Measurements from ENCODE around the gene LRMDA. TPM values are rescaled to one million over a fixed set of nuclear protein-coding genes. Genes with fewer than 3 reads are reported as not detected.

LRMDA gene
- total and polyA plus RNA-seq, 2 donors (not counting 1 experiment from before 2014, with no cell fraction given) = 0.12 TPM; not detected in 1

GRCh38 chr10:75803816-75804552 lies 372.6 kb downstream of the LRMDA start:
- CTCF ChIA-PET = no interaction called here
- ATAC-seq (ENCODE audit: low read depth) = no peak

More at GRCh38 chr10:75803816-75804552, 372.6 kb downstream of the LRMDA start:
- no peak overlapping the region for H3K27ac Mint-ChIP-seq
- no peak overlapping the region for H3K4me3 Mint-ChIP-seq
- H2AFZ ChIP-seq (ENCODE audit: insufficient read depth, low read depth, low read length, poor library complexity, severe bottlenecking) = no peak overlapping the region
- H3K9me3 ChIP-seq (ENCODE audit: control extremely low read depth in 1 of 3, control insufficient read depth in 2 of 3, insufficient read depth in 1 of 3, low read length in 2 of 3) = no peaks in the 10 kb centered on the region
- peaks cover 0 to 2% (median 0%) of the 10 kb centered on the region in 4 experiments for H3K27me3 ChIP-seq (replicated peaks in 1 of 4; ENCODE audit: control extremely low read depth in 1 of 4, control insufficient read depth in 3 of 4, insufficient read depth in 4 of 4, low read length in 3 of 4)
- 97% methylated on average over 12 of the region's 14 CpGs for WGBS (ENCODE audit: insufficient coverage)
- H3K4me3 ChIP-seq (ENCODE audit: control extremely low read depth in 1 of 5, extremely low read depth in 1 of 5, insufficient read depth in 1 of 5, low read depth in 2 of 5, low read length in 4 of 5) = no peak overlapping the region
- no peak for TF ChIP-seq CTCF (IDR thresholded peaks at IDR 0.05)
- TF ChIP-seq EZH2 (IDR thresholded peaks at IDR 0.05; ENCODE audit: borderline replicate concordance, insufficient read depth, low read depth, low read length, poor library complexity, severe bottlenecking) = no peak
- no peak overlapping the region for H3K27ac ChIP-seq (ENCODE audit: low read length in 2 of 2)
- H3K4me2 ChIP-seq (replicated peaks; ENCODE audit: low read depth, low read length, poor library complexity, severe bottlenecking) = no peak overlapping the region
- intact Hi-C loops (cut with micrococcal nuclease) = no loop called here
- no peaks in the 10 kb centered on the region for H3K4me1 Mint-ChIP-seq
- no peaks in the 10 kb centered on the region for H3K9me3 Mint-ChIP-seq (ENCODE audit: insufficient read depth)
- H3K9ac ChIP-seq (ENCODE audit: low read length) = no peak overlapping the region
- H3K36me3 ChIP-seq (replicated peaks in 1 of 2; ENCODE audit: control extremely low read depth in 1 of 2, control insufficient read depth in 1 of 2, extremely low read depth in 1 of 2, insufficient read depth in 2 of 2, low read length in 1 of 2) = no peaks in the 10 kb centered on the region
- no peaks in the 10 kb centered on the region for H3K4me1 ChIP-seq (ENCODE audit: control insufficient read depth in 2 of 2, insufficient read depth in 2 of 2, low read length in 2 of 2)
- POLR2A ChIA-PET = no interaction called here
- no peak for DNase-seq
- no peaks in the 10 kb centered on the region for H3K79me2 ChIP-seq (ENCODE audit: control insufficient read depth, insufficient read depth, low read length)
- H4K20me1 ChIP-seq (ENCODE audit: control insufficient read depth, insufficient read depth, low read length, poor library complexity, severe bottlenecking) = no peaks in the 10 kb centered on the region
- peaks cover 3% of the 10 kb centered on the region for H3K27me3 Mint-ChIP-seq
